Parathyroid adenoma (tissue), 2 donors: ENCODE measurements around the gene SCGB1D4.
"Not testable (repeated sequence)": the region's sequence is repeated elsewhere in the genome, so short reads cannot be mapped to it uniquely, and the experiment has no call there.

Experiments used
- H2AFZ ChIP-seq: fragments of 300-600 bp; sonication (generic); one replicate; pipeline ENCODE4 v1.7.0; 2017; ENCODE audit warnings: antibody characterized with exemption, mild to moderate bottlenecking
- H3K27ac ChIP-seq: fragments of 300-600 bp; sonication (generic); one replicate; pipeline ENCODE4 v1.7.0; 2017
- H3K27me3 ChIP-seq: fragments of 300-600 bp; sonication (generic); one replicate; pipeline ENCODE4 v1.7.0; 2017; ENCODE audit warnings: low read length; ENCODE audit not compliant: control insufficient read depth, insufficient read depth
- H3K36me3 ChIP-seq: fragments of 300-600 bp; sonication (generic); one replicate; pipeline ENCODE4 v1.7.0; 2017; ENCODE audit warnings: low read length; ENCODE audit not compliant: control insufficient read depth, insufficient read depth
- H3K4me1 ChIP-seq: fragments of 300-600 bp; sonication (generic); one replicate; pipeline ENCODE4 v1.7.0; 2017; ENCODE audit warnings: control low read depth
- H3K4me2 ChIP-seq: fragments of 300-600 bp; sonication (generic); one replicate; pipeline ENCODE4 v1.7.0; 2017; ENCODE audit warnings: low read length
- H3K4me3 ChIP-seq: fragments of 300-600 bp; sonication (generic); one replicate; pipeline ENCODE4 v1.7.0; 2017; ENCODE audit warnings: low read depth, low read length
- H3K79me2 ChIP-seq: fragments of 300-600 bp; sonication (generic); one replicate; pipeline ENCODE4 v1.7.0; 2017; ENCODE audit warnings: control low read depth
- H3K9ac ChIP-seq: fragments of 300-600 bp; sonication (generic); one replicate; pipeline ENCODE4 v1.7.0; 2017; ENCODE audit warnings: mild to moderate bottlenecking
- H3K9me3 ChIP-seq: fragments of 300-600 bp; sonication (generic); one replicate; pipeline ENCODE4 v1.7.0; 2017; ENCODE audit warnings: low read length; ENCODE audit not compliant: control insufficient read depth
- TF ChIP-seq, protein P1 (sequence below): fragments of 300-600 bp; sonication (generic); IDR thresholded peaks from one replicate; pipeline ENCODE4 v1.7.0; 2017; ENCODE audit warnings: antibody characterized with exemption, mild to moderate bottlenecking
- donor health status: primary hyperparathyroidism.

The SCGB1D4 gene

GRCh38 chr11:62340269-62340901, 41.5 kb upstream of the SCGB1D4 start:
- Histone ChIP-seq H3K4me2 (no peak overlapping the region), H3K36me3 (no peaks in the 10 kb centered on the region), H3K9me3 (no peaks in the 10 kb centered on the region), H3K4me3 (no peak overlapping the region), H2AFZ (no peak overlapping the region), H3K4me1 (no peaks in the 10 kb centered on the region), H3K27ac (no peak overlapping the region), H3K9ac (no peak overlapping the region), H3K27me3 (no peaks in the 10 kb centered on the region), H3K79me2 (no peaks in the 10 kb centered on the region)
- TF ChIP-seq, protein P1, sequence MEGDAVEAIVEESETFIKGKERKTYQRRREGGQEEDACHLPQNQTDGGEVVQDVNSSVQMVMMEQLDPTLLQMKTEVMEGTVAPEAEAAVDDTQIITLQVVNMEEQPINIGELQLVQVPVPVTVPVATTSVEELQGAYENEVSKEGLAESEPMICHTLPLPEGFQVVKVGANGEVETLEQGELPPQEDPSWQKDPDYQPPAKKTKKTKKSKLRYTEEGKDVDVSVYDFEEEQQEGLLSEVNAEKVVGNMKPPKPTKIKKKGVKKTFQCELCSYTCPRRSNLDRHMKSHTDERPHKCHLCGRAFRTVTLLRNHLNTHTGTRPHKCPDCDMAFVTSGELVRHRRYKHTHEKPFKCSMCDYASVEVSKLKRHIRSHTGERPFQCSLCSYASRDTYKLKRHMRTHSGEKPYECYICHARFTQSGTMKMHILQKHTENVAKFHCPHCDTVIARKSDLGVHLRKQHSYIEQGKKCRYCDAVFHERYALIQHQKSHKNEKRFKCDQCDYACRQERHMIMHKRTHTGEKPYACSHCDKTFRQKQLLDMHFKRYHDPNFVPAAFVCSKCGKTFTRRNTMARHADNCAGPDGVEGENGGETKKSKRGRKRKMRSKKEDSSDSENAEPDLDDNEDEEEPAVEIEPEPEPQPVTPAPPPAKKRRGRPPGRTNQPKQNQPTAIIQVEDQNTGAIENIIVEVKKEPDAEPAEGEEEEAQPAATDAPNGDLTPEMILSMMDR: peak; percentile 34

GRCh38 chr11:62338218-62338617, 39.3 kb upstream of the SCGB1D4 start:
- no peak overlapping the region for H3K27ac ChIP-seq
- no peaks in the 10 kb centered on the region for H3K4me1 ChIP-seq
- TF ChIP-seq, protein P1: no peak

GRCh38 chr11:62337303-62338181, 38.7 kb upstream of the SCGB1D4 start, which contains the start of gene ASRGL1:
TSS of gene ASRGL1 (plus strand) at chr11:62337448. CDS start at chr11:62337978, 530 bp downstream.
- no peaks in the 10 kb centered on the region for H3K27me3 ChIP-seq
- TF ChIP-seq, protein P1: no peak
- H3K27ac ChIP-seq: no peak within 1 kb of the TSS
- H3K79me2 ChIP-seq: no peaks in the 10 kb centered on the region
- peak within 1 kb of the TSS; percentile 79 for H3K4me2 ChIP-seq
- no peaks in the 10 kb centered on the region for H3K9me3 ChIP-seq
- peak within 1 kb of the TSS; percentile 62 for H3K4me3 ChIP-seq
- no peaks in the 10 kb centered on the region for H3K36me3 ChIP-seq
- H3K4me1 ChIP-seq: no peaks in the 10 kb centered on the region
- H3K9ac ChIP-seq: no peak within 1 kb of the TSS
- H2AFZ ChIP-seq: peak within 1 kb of the TSS; percentile 87

More at GRCh38 chr11:62338218-62338617, 39.3 kb upstream of the SCGB1D4 start:
- H3K4me3 ChIP-seq: peak overlapping the region; percentile 62
- H3K9ac ChIP-seq: no peak overlapping the region
- H2AFZ ChIP-seq: peak overlapping the region; percentile 87
- no peaks in the 10 kb centered on the region for H3K9me3 ChIP-seq
- H3K79me2 ChIP-seq: no peaks in the 10 kb centered on the region
- peak overlapping the region; percentile 79 for H3K4me2 ChIP-seq
- H3K36me3 ChIP-seq: no peaks in the 10 kb centered on the region
- no peaks in the 10 kb centered on the region for H3K27me3 ChIP-seq

DNA sequence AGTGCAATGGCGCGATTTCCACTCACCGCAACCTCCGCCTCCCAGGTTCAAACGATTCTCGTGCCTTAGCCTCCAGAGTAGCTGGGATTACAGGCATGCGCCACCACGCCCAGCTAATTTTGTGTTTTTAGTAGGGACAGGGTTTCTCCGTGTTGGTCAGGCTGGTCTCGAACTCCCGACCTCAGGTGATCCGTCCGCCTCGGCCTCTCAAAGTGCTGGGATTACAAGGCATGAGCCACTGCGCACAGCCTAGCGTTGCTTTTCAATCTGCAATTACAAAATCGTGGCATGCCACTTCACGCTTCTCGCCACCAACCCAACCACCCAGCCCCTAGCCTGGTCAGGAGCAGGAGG, 38.1 kb upstream of the SCGB1D4 start:
- H3K4me1 ChIP-seq, H3K9ac ChIP-seq, H3K36me3 ChIP-seq, H3K9me3 ChIP-seq, H3K27ac ChIP-seq, H3K27me3 ChIP-seq, H3K79me2 ChIP-seq: not testable (repeated sequence)
- peak overlapping the region; percentile 62 for H3K4me3 ChIP-seq
- peak overlapping the region; percentile 87 for H2AFZ ChIP-seq
- H3K4me2 ChIP-seq: peak overlapping the region; percentile 79

DNA sequence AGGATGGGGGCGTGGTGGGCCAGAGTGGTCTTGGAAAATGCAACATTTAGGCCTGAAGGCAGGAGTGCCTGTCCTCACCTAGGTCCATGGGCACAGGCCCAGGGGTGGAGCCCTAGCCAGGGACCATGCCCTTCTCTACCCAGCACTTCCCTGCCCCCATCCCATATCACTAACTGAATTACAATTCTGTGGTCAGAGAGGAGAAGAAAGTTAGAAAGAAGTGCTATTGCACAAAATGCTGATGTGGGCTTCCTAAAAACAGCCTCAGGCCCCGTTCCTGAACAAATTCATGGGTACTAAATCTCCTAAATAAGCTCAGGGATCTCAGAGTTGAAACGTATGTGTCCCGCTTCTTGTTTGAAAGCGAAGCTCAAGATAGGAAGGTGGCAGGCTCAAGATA, 34.9 kb upstream of the SCGB1D4 start:
- Histone ChIP-seq H3K9ac (no peak overlapping the region), H3K4me3 (no peak overlapping the region), H3K9me3 (no peaks in the 10 kb centered on the region), H2AFZ (no peak overlapping the region), H3K4me1 (no peaks in the 10 kb centered on the region), H3K36me3 (no peaks in the 10 kb centered on the region), H3K27me3 (no peaks in the 10 kb centered on the region), H3K27ac (no peak overlapping the region), H3K79me2 (no peaks in the 10 kb centered on the region), H3K4me2 (no peak overlapping the region)
- TF ChIP-seq, protein P1: no peak

DNA sequence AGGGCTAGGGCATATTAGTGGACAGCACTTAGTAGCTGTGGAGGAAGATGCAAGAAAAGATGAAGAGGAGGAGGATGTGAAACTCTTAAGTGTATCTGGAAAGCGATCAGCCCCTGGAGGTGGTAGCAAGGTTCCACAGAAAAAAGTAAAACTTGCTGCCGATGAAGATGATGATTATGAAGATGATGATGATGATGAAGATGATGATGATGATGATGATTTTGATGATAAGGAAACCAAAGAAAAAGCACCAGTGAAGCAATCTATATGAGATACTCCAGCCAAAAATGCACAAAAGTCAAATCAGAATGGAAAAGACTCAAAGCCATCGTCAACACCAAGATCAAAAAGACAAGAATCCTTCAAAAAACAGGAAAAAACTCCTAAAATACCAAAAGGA, 32.4 kb upstream of the SCGB1D4 start:
- not testable (repeated sequence) for H3K9me3 ChIP-seq, H2AFZ ChIP-seq, H3K27me3 ChIP-seq, H3K4me2 ChIP-seq, H3K9ac ChIP-seq, H3K4me1 ChIP-seq, H3K27ac ChIP-seq, H3K79me2 ChIP-seq, H3K36me3 ChIP-seq, H3K4me3 ChIP-seq

- not testable (repeated sequence) for H3K4me3 ChIP-seq, H2AFZ ChIP-seq, H3K9me3 ChIP-seq, H3K4me2 ChIP-seq, H3K9ac ChIP-seq, H3K79me2 ChIP-seq, H3K36me3 ChIP-seq, H3K27me3 ChIP-seq, H3K27ac ChIP-seq, H3K4me1 ChIP-seq
These were observed 28.7 kb upstream of the SCGB1D4 start for GRCh38 chr11:62327541-62327940.
